GM18526 (cell line): Measurements from ENCODE around the gene NRG2.

Experiments used
- POLR2A ChIP-seq: IDR thresholded peaks from 3 replicates; pipeline ENCODE4 v1.6.1; 2011; ENCODE audit not compliant: insufficient read length; ENCODE audit errors: extremely low read depth

The NRG2 gene

DNA sequence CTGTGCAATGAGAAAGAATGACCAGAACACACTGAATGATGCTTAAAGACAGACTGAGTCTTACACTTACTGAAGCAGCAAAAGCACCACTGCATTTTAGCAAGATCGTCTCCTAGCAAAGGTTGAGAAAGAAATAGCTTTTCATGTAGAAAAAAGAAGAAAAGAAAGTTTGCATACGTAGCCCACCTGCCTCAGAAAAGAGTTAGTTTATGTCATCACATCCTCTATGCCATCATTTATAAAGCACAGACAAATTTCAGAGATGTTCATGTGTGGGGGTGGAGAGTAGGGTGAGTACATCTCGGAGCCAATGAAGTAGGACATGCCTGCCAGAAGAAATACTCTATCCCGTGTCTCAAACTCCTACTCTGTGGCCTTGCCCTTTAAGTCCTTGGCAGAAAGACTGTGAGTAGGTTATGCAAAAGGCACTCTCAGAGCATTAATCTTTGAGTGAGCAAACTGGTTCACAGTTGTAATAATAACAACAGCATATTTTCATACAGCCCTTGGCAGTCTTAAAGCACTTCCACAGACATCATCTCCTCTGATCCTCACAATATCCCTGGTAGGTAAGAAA is 22.4 kb downstream of the NRG2 start:
- TF ChIP-seq POLR2A: no peak

DNA sequence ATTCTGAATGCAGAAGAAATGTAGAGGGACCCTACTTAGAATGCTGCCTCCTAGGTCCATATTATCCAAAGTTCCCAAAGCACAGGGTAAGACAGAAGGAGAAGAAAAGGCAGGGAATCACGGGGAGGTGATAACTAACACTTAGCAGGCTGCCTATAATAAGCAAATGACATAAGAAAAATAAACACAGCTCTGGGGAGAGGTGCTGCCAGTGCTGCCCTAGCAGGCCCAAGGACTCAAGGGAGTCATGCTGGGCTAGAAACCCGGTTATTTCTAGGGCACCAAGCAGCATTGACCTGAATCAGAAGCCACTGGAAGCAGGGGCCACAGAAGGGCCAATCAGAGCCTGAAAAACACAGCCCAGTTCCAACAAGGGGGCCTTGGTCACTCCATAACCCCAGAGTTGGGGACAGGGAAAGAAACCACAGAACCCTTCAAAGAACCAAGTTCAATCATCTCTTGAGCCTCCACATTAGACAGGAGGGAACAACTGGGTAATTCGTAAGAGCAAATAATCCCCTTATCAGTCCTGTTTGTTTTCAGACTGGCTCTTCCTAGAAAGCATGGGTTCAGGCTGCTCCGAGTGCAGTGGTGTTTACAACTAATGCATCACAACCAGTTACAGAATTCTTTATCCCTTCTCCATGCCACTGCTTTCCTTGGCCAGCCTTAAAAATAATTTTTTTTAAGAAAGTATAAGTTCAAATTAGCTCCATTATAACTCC is 24.0 kb downstream of the NRG2 start:
- no peak for TF ChIP-seq POLR2A

DNA sequence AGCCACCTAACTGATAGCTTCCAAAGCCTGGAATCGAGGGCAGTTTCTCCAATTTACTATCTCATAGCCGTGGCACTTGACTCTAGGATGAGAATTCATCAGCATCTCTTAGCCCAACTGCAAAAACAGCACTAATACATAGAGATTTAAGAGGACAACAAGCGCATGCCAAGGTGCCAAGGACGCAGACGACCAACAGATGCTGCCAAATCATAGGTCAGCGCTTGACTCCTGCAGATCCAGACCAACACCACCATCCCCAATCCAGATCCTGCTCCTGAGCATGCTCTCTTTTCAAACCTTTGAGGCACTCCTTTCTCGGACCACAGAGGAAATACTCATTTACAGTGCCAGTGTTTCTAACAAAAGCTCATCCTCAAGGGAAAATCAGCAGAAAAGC is 24.6 kb downstream of the NRG2 start:
- no peak for TF ChIP-seq POLR2A

DNA sequence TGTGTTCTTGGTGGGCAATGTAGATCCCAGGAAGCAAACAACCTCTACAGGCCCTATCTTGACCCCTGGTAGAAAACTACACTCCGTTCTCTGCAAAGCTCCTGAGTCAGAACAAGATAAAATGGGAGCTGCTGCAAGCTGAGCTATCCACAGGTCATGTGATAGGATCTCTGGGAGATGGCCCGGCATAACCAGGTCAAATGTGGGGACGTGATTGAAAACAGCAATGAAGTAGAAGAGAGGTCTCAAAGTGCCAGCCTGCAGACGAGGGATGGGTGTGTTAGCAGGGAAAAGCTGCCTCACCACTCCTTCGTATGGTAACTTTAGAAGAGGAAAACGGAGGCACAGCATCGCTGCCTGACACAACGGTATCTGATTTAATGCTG is 25.0 kb downstream of the NRG2 start:
- no peak for TF ChIP-seq POLR2A

DNA sequence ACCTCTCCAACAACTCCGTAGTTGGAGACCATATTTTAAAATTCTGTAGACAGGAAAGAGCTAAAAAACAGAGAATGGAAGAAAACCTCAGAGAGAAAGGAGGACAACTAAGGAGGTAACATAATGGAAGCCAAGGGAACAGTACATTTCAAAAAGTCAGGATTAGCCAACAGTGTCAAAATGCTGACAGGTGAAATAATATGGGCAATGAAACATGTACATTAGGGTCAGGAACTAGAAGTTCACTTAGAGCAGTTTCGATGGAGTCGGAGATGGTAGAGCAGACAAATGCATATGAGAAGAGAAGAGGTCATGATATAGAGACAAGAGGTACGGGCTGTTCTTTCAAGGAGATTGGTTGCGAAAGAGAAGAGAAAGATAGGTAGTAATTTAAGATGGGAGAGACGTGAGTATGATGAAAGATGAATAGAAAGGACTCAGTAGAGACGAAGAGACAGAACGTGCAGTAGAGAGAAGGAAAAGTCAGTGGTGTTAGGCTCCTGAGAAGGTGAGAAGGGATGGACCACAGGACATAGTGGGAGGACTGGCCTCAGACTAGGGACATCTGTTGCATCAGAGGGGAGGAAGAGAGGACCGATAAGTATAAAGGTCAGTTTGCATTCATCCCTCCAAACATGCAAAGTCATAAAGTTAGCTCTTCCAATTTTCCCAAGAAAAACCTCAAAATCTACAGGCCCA is 25.6 kb downstream of the NRG2 start:
- no peak for TF ChIP-seq POLR2A

DNA sequence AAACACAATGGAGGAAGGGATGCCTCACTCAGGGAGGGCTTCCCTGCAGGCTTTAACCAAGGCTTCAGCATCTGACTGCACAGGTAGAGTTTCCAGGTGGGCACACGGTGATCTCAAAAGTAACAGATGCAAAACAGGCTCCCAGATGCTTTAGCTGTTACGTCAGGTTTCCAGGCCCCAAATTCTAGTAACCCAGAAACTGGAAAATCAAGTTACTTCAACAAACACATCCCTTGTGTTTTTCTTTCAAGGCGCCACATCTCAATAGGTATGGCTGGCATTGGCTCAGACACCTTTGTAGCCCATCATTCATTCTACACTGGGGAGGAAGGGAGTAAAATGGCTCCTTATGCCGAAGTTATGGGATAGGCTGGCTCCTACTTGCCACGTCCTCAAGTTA is 27.4 kb downstream of the NRG2 start:
- no peak for TF ChIP-seq POLR2A

DNA sequence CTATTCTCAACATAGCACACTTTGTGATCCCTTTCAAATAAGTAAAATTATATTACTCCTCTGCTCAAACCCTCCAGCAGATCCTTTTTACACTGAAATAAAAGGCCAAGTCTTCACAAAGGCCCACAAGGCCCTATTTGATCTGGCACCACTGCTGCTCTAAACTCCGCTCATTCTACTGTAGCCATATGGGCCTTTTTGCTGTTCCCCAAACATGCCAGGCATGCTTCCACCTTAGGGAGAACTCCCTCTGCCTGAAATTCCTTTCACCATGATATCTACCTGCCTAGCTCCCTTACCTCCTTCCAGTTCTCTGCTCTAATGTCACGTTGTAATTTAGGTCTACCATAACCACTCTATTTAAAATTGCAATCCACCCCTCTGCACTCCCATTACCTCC is 28.3 kb downstream of the NRG2 start:
- TF ChIP-seq POLR2A: no peak

DNA sequence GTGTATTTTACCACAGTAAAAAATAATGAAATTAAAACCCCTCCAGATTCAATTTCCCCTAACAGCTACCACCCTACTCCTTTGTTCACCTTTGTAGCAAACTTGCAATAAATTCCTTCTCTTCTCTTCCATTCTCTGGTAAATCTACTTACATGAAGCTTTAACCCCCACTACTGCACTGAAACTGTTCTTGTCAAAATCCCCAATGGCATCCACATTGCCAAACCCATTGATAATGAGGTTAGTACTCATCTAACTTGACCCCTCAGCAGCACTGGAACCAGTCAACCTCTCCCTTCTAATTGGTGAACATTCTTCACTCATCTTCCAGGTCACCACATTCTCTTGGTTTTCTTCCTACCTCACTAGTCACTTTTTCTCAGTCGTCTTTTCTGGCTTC is 29.6 kb downstream of the NRG2 start:
- TF ChIP-seq POLR2A: no peak

DNA sequence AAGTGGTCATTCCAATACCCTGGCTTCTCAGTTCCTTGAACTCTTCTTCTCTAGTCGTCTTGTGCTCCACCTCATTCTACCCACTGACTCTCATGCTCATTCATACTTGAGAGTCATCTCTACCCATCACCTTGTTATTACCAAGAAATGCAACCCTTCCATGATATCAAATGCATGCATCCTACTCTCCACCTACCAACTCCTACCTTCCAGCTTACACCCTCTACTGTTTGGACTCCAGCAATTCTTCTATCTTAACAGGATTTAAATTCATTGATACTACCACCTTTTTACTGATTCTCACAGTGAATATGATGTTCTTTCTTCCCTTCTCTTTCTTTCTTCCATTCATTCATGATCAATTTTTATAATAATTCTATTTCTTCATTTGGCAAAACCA is 30.7 kb downstream of the NRG2 start:
- TF ChIP-seq POLR2A: no peak

DNA sequence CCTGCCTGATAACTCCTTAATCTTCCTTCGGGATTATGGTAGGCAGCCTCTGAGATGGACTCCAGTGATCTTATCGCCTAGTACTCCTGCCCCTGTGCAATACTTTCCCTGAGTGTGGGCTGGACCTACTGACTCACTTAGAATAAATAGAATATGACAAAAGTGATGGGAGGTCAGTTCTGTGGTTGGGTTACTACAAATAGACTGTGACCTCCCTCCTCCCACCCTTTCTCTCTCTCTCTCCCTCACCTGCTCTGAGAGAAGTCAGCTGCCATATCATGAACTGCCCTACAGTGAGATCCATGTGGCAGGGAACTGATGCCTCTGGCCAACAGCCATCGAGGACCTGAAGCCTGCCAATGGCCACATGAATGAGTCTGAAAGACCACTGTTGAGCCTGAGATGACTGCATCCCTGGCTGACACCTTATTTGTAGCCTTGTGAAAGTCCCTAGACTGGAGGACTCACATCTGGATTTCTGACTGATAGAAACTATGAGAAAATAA is 31.7 kb downstream of the NRG2 start:
- TF ChIP-seq POLR2A: no peak

DNA sequence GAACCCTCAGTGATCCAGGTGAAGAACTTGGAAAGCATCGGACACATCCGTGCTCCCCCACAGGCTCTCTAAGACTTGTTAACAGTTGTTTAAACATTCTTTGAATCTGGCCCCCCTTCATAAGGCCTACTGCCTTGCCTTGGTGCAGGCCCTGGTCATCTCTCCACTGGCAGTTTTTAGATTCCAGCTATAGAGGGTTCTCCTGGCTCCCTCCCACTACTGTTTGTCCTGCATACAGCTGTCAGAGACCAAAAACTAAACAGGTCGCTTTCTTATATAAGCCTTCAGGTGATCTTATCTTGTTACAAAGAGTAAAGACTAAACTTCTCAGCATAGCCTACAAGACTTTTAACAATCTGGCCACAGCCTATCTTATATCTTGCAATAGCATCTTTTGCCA is 32.3 kb downstream of the NRG2 start:
- no peak for TF ChIP-seq POLR2A

DNA sequence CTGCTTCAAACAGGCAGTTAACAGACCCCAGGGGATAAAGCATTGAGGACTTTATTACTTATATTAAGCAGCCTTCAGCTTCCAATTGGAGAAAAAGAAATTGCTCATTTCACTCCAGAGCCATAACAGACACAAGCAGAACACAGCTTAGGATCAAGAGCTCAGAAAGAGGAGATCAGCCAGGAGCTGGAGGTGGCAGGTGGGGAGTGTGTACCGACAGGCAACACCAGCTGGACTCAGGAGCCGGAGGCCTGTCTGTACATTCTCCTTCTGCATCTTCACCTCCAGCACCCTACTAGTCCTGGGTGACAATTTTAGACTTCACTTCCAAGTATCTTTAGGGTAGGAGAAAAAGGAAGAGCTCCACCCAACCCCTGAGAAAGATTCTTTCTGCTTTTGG is 35.8 kb downstream of the NRG2 start:
- TF ChIP-seq POLR2A: no peak

DNA sequence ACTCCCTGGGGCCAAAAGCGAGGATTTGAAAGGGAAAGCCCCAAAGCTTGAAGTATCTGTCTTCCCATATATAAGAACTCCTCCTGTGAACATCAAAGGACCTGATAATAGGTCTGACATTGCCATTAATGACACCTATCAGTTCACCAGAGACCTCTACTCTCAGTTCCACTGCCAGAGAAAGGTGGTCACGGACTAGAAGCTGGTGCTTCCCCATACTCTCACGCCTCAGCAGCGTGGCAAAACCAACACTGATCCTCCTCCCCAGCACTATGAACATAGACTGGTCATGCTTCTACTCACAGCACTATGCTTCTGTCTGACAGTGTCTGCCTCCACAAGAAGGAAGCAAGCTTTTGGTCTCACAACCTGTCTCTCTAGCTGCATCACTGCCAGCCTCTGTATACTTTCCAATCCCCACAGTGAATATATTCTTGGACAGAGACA is 37.9 kb downstream of the NRG2 start:
- no peak for TF ChIP-seq POLR2A

DNA sequence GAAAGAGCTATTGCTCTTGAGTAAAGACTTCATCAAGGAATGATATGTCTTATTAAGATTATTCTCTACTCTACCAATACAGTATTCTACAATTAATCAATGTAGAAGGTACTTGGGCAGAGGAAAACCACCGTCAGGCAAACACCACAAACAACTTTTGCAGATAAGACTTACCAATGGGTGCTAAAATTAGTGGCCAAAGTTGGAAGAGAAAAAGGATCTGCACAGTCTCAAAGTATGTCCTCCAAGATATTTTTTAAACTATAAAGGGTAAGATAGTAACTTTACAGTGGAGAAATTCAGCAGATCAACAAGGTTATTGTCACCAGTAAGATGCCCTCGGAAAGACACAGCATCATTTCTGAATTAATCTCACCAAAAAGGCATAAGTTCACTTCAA is 38.9 kb downstream of the NRG2 start:
- no peak for TF ChIP-seq POLR2A

DNA sequence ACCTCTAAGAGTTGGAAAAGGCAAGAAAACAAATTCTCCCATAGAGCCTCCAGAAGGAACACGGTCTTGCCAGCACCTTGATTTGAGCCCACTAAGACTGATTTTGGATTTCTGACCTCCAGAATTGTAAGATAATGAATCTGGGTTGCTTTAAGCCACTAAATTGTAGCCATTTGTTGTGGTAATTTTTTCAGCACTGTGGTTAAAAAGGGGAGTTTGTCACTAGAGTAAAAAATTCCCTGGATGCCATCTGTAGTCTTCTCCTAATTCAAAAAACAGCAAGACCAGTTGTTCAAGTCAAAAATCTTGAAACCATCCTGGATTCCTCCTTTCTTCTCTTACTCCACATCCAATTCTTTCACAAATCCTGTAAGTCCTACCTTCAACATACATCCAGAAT is 39.6 kb downstream of the NRG2 start:
- TF ChIP-seq POLR2A: no peak

DNA sequence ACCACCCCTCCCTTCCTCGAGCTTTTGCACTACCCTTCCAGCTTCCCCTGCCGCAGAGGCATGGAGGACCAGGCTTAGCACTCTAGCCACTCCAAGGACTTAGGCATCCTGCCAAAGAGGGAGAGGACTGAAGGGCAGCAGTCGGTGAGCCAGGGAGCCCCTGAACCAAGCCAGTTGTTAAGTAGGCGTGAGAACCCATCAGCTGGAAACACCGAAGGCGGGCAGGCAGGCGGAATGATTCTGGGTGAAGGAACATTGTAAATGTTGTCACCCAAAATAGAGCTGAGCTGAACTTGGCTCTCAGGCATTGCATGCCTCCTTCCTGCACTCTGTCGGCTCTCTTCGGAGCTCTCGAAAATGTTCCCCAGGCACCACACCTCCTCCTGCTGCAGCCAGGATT is 42.8 kb downstream of the NRG2 start:
- TF ChIP-seq POLR2A: no peak
